Pancreas (tissue), 10 donors: Measurements from ENCODE around the gene UBE2E2. TPM values are rescaled to one million over a fixed set of nuclear protein-coding genes. Genes with fewer than 3 reads are reported as not detected.

ENCODE experiments used
- ATAC-seq, 4 donors: fragments of 200-7000 bp; cut with Tn5 transposase; one replicate each; pipeline versions ENCODE4 v1.8.0 to v1.9.1; 2020; ENCODE audit warnings: mild to moderate bottlenecking in 4 of 4, moderate library complexity in 4 of 4
- DNase-seq, 6 donors: peaks; one replicate each; pipeline ENCODE4 v3.0.0-alpha.2; 2020
- FAIRE-seq: peaks from 2 replicates; lab custom pipeline; 2012; peaks lifted over from hg19 to GRCh38; lab: Jason Lieb, UNC
- H3K27ac ChIP-seq, 4 donors: fragments of 200-600 bp; sonication (generic); 1 replicate in 3 of 4; 2 replicates in 1 of 4; pipeline versions ENCODE4 v1.5.0 to v1.8.0; 2020
- H3K27me3 ChIP-seq, 4 donors: fragments of 200-600 bp; one replicate each; pipeline ENCODE4 v1.8.0; 2021
- H3K36me3 ChIP-seq, 3 donors: fragments of 200-600 bp; sonication (generic) in 1 of 3; one replicate each; pipeline versions ENCODE4 v1.5.0 to v1.8.0; 2020 to 2021
- H3K4me1 ChIP-seq, 3 donors: fragments of 200-600 bp; one replicate each; pipeline ENCODE4 v1.8.0; 2021
- H3K4me3 ChIP-seq, 4 donors: fragments of 200-600 bp; sonication (generic) in 2 of 4; one replicate each; pipeline versions ENCODE4 v1.5.0 to v1.8.0; 2020 to 2021
- H3K9me3 ChIP-seq, 4 donors: fragments of 200-600 bp; one replicate each; pipeline ENCODE4 v1.8.0; 2021
- WGBS, 2 donors: extraction: QIAGEN DNeasy Blood & Tissue Kit; methylation state at CpG; one replicate each; pipeline ENCODE4 v1.1.7; 2013; 5-methylcytosine and 5-hydroxymethylcytosine counted together
- intact Hi-C, 3 donors: fragments of 100-400 bp; cut with DNase I; formaldehyde crosslinking; loops; one replicate each; pipeline versions ENCODE4 v1.11.1 to v1.14.2; 2022
- polyA plus RNA-seq, 2 donors: library from polyadenylated mRNA; stranded (reverse); fragments of 200-250 nt; gene quantifications; one replicate each; pipeline ENCODE4 v1.2.3, GENCODE V29; 2013
- total RNA-seq, 6 donors: library from RNA; stranded (reverse); fragmentation: NEBNext Ultra II Directional in 4 of 6; extraction: Animal tissue kit (Norgen Biotek cat#: 25700) in 4 of 6; gene quantifications; one replicate each; pipeline versions ENCODE4 v1.2.1 to v1.2.4, GENCODE V29; 2021 to 2023
- TF ChIP-seq, protein P1 (sequence below), 4 donors: fragments of 200-600 bp; sonication (generic) in 3 of 4; IDR thresholded peaks; one replicate each; pipeline versions ENCODE4 v1.5.0 to v1.8.0; 2021; ENCODE audit warnings: antibody characterized with exemption in 4 of 4
- donor health status: healthy with polysubstance abuse.
- donor health status: DM: no; HTN: no; CAD: no; lungs with moderate emphysema.
- donor health status: DM: no; HTN: no; CAD: no.
- donor health status: control.
- donor health status: control.
- donor health status: Bipolar disorder and iron deficiency.
- donor health status: DM: yes; HTN: yes; CAD: no.
- donor health status: DM: no; HTN: no; CAD: no.
- donor health status: DM: no; HTN: no; CAD: no.
- donor health status: DM: yes; HTN: yes; CAD: no.

Gene UBE2E2
- total and polyA plus RNA-seq, 8 donors: 3.3 to 11.6 (median 5.8) TPM

GRCh38 chr3:23395115-23395514, 192.0 kb downstream of the UBE2E2 start:
- TF ChIP-seq, protein P1, sequence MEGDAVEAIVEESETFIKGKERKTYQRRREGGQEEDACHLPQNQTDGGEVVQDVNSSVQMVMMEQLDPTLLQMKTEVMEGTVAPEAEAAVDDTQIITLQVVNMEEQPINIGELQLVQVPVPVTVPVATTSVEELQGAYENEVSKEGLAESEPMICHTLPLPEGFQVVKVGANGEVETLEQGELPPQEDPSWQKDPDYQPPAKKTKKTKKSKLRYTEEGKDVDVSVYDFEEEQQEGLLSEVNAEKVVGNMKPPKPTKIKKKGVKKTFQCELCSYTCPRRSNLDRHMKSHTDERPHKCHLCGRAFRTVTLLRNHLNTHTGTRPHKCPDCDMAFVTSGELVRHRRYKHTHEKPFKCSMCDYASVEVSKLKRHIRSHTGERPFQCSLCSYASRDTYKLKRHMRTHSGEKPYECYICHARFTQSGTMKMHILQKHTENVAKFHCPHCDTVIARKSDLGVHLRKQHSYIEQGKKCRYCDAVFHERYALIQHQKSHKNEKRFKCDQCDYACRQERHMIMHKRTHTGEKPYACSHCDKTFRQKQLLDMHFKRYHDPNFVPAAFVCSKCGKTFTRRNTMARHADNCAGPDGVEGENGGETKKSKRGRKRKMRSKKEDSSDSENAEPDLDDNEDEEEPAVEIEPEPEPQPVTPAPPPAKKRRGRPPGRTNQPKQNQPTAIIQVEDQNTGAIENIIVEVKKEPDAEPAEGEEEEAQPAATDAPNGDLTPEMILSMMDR (IDR thresholded peaks at IDR 0.05): no peak
- WGBS, 2 donors: 88 to 90% methylated on average over 4 of the region's 4 CpGs
- FAIRE-seq (no peak), ATAC-seq (no peak), DNase-seq (no peak)
- Histone ChIP-seq H3K4me1 (peaks cover 0 to 12% (median 6%) of the 10 kb centered on the region in 3 donors), H3K9me3 (no peaks in the 10 kb centered on the region), H3K27me3 (no peaks in the 10 kb centered on the region), H3K36me3 (no peaks in the 10 kb centered on the region), H3K27ac (no peak overlapping the region), H3K4me3 (no peak overlapping the region)
- intact Hi-C loops: no loop called here

GRCh38 chr3:23396746-23397145, 193.6 kb downstream of the UBE2E2 start:
- H3K36me3 ChIP-seq: no peaks in the 10 kb centered on the region
- H3K4me3 ChIP-seq: no peak overlapping the region
- TF ChIP-seq, protein P1 (IDR thresholded peaks at IDR 0.05): no peak
- H3K27ac ChIP-seq: no peak overlapping the region
- H3K9me3 ChIP-seq: no peaks in the 10 kb centered on the region
- FAIRE-seq (no peak), ATAC-seq (no peak), DNase-seq (no peak)
- no peaks in the 10 kb centered on the region for H3K27me3 ChIP-seq
- intact Hi-C loops: no loop called here
- 85% methylated on average over 3 of the region's 3 CpGs for WGBS, 2 donors
- peaks cover 0 to 5% (median 4%) of the 10 kb centered on the region in 3 donors for H3K4me1 ChIP-seq

GRCh38 chr3:23399221-23399620, 196.1 kb downstream of the UBE2E2 start:
- DNase-seq (no peak), ATAC-seq (no peak), FAIRE-seq (no peak)
- H3K4me3 ChIP-seq: no peak overlapping the region
- H3K27me3 ChIP-seq: no peaks in the 10 kb centered on the region
- 86 to 89% methylated on average over 1 of the region's 1 CpG for WGBS, 2 donors
- H3K9me3 ChIP-seq: no peaks in the 10 kb centered on the region
- no peaks in the 10 kb centered on the region for H3K4me1 ChIP-seq
- TF ChIP-seq, protein P1 (IDR thresholded peaks at IDR 0.05): no peak
- intact Hi-C loops: no loop called here
- H3K27ac ChIP-seq: no peak overlapping the region
- H3K36me3 ChIP-seq: no peaks in the 10 kb centered on the region

- 87 to 93% methylated on average over 2 of the region's 2 CpGs for WGBS, 2 donors
- no peak for FAIRE-seq
- Histone ChIP-seq H3K27ac (no peak overlapping the region), H3K4me1 (no peaks in the 10 kb centered on the region), H3K4me3 (no peak overlapping the region), H3K36me3 (no peaks in the 10 kb centered on the region), H3K9me3 (no peaks in the 10 kb centered on the region), H3K27me3 (no peaks in the 10 kb centered on the region)
- no peak for ATAC-seq
- intact Hi-C loops: no loop called here
- DNase-seq: no peak
- TF ChIP-seq, protein P1 (IDR thresholded peaks at IDR 0.05): no peak
These were observed 199.8 kb downstream of the UBE2E2 start for GRCh38 chr3:23402728-23403492.

GRCh38 chr3:23404246-23404645, 201.1 kb downstream of the UBE2E2 start:
- no peak overlapping the region for H3K27ac ChIP-seq
- TF ChIP-seq, protein P1 (IDR thresholded peaks at IDR 0.05): no peak
- no peak overlapping the region for H3K4me3 ChIP-seq
- no peaks in the 10 kb centered on the region for H3K9me3 ChIP-seq
- FAIRE-seq (no peak), DNase-seq (no peak), ATAC-seq (no peak)
- H3K4me1 ChIP-seq: no peaks in the 10 kb centered on the region
- no peaks in the 10 kb centered on the region for H3K36me3 ChIP-seq
- intact Hi-C loops: no loop called here
- H3K27me3 ChIP-seq: no peaks in the 10 kb centered on the region
